Psoas muscle (tissue), 8 donors: ENCODE results near the gene CERS4. TPM values are rescaled to one million over a fixed set of nuclear protein-coding genes. Genes with fewer than 3 reads are reported as not detected.
"Not testable (repeated sequence)": the region's sequence is repeated elsewhere in the genome, so short reads cannot be mapped to it uniquely, and the experiment has no call there.

Experiments
- ATAC-seq, 4 donors: fragments of 200-7000 bp; cut with Tn5 transposase; one replicate each; pipeline ENCODE4 v1.9.1; 2020; ENCODE audit warnings: moderate library complexity in 3 of 4, mild to moderate bottlenecking in 2 of 4
- DNase-seq, 2 donors: peaks; one replicate each; pipeline ENCODE4 v3.0.0-alpha.2; 2020
- H3K27ac ChIP-seq: fragments of 200-600 bp; one replicate; pipeline ENCODE4 v1.8.0; 2022
- H3K27me3 ChIP-seq, 3 donors: fragments of 200-600 bp in 1 of 3; one replicate each; pipeline versions ENCODE4 v1.6.1 to v1.8.0; 2013 to 2022; ENCODE audit warnings: low read length in 2 of 3, mild to moderate bottlenecking in 2 of 3, moderate library complexity in 1 of 3; ENCODE audit not compliant: insufficient read depth in 3 of 3
- H3K36me3 ChIP-seq, 2 donors: fragments of 200-600 bp in 1 of 2; one replicate each; pipeline versions ENCODE4 v1.6.1 to v1.8.0; 2013 to 2022; ENCODE audit warnings: low read depth in 1 of 2, mild to moderate bottlenecking in 1 of 2, moderate library complexity in 1 of 2; ENCODE audit not compliant: insufficient read depth in 1 of 2
- H3K4me1 ChIP-seq: fragments of 200-600 bp; one replicate; pipeline ENCODE4 v1.8.0; 2022
- H3K4me3 ChIP-seq: fragments of 200-600 bp; one replicate; pipeline ENCODE4 v1.8.0; 2022; ENCODE audit warnings: mild to moderate bottlenecking
- H3K9me3 ChIP-seq: fragments of 200-600 bp; one replicate; pipeline ENCODE4 v1.8.0; 2022
- WGBS, 3 donors: extraction: QIAGEN DNeasy Blood & Tissue Kit; methylation state at CpG; one replicate each; pipeline versions ENCODE4 v1.1.6 to v1.1.7; 2013; 5-methylcytosine and 5-hydroxymethylcytosine counted together
- intact Hi-C, 2 donors: fragments of 100-400 bp; cut with DNase I; formaldehyde crosslinking; loops; one replicate each; pipeline versions ENCODE4 v1.11.0 to v1.14.2; 2022
- polyA plus RNA-seq, 3 donors: library from polyadenylated mRNA; stranded (reverse); fragments of 200-250 nt; gene quantifications; one replicate each; pipeline ENCODE4 v1.2.3, GENCODE V29; 2013
- total RNA-seq, 4 donors: library from RNA; stranded (reverse); fragmentation: NEBNext Ultra II Directional in 2 of 4; extraction: Animal tissue kit (Norgen Biotek cat#: 25700) in 2 of 4; gene quantifications; one replicate each; pipeline versions ENCODE4 v1.2.1 to v1.2.4, GENCODE V29; 2021 to 2023
- TF ChIP-seq, protein P1 (sequence below): fragments of 200-600 bp; IDR thresholded peaks from one replicate; pipeline ENCODE4 v1.8.0; 2022; ENCODE audit warnings: antibody characterized with exemption
- donor health status: healthy with polysubstance abuse.
- donor health status: DM: no; HTN: no; CAD: no; lungs with moderate emphysema.
- donor health status: Bipolar disorder and iron deficiency.
- donor health status: healthy.
- donor health status: DM: yes; HTN: yes; CAD: no.
- donor health status: DM: no; HTN: no; CAD: no.
- donor health status: DM: no; HTN: no; CAD: no.
- donor health status: DM: yes; HTN: yes; CAD: no.

The CERS4 gene
- total and polyA plus RNA-seq, 7 donors = 1.1 to 4.8 (median 2.8) TPM

DNA sequence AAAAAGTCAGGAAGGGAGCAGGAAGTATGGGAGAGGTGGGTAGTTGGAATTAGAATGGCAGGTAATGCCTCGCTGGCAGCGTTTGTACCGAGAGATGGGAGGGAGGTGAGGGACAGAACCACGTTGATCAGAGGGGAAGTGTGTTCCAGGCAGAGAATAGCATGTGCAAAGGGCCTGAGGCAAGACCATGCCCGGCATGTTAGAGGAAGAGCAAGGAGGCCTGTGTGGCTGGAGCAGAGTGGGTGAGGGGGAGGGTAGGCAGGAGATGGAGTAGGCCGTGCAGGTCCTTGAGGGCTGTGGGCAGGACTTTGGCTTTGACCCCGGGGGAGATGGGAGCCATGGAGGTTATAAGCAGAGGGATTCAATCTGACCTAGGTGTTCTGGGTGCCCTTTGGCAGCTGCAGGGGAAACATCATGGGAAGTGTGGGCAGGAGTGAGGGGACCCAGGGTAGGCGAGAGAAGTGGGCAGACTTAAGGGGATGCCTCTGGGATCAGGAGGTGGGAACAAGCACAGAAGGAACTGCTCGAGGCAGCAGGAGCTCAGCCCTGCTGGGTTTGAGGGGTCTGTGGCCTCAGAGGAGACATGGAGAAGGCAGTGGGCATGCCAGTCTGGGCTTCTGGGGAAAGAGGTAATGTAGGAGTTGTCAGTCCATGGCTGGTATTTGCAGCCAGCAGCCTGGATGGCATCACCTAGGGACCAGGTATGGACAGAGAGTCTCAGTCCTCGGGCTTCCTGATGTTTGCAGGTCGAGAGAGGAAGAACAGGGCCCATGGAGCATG lies 50.2 kb downstream of the CERS4 start:
- H3K9me3 ChIP-seq = no peaks in the 10 kb centered on the region
- ATAC-seq (no peak), DNase-seq (peak in 1 of 2 donors; percentile 20)
- TF ChIP-seq, protein P1, sequence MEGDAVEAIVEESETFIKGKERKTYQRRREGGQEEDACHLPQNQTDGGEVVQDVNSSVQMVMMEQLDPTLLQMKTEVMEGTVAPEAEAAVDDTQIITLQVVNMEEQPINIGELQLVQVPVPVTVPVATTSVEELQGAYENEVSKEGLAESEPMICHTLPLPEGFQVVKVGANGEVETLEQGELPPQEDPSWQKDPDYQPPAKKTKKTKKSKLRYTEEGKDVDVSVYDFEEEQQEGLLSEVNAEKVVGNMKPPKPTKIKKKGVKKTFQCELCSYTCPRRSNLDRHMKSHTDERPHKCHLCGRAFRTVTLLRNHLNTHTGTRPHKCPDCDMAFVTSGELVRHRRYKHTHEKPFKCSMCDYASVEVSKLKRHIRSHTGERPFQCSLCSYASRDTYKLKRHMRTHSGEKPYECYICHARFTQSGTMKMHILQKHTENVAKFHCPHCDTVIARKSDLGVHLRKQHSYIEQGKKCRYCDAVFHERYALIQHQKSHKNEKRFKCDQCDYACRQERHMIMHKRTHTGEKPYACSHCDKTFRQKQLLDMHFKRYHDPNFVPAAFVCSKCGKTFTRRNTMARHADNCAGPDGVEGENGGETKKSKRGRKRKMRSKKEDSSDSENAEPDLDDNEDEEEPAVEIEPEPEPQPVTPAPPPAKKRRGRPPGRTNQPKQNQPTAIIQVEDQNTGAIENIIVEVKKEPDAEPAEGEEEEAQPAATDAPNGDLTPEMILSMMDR = no peak
- 84 to 91% (median 85%) methylated on average over 10 to 11 of the region's 11 CpGs for WGBS, 3 donors
- no peaks in the 10 kb centered on the region for H3K27me3 ChIP-seq
- no peaks in the 10 kb centered on the region for H3K4me1 ChIP-seq
- intact Hi-C loops = loop anchor here in 1 of 2 donors (10.0 kb wide), 1 partner anchor 405 kb away; no protein-coding TSS in a partner anchor
- H3K27ac ChIP-seq = no peak overlapping the region
- H3K4me3 ChIP-seq = no peak overlapping the region
- peaks cover 0 to 3% of the 10 kb centered on the region in 2 donors for H3K36me3 ChIP-seq

DNA sequence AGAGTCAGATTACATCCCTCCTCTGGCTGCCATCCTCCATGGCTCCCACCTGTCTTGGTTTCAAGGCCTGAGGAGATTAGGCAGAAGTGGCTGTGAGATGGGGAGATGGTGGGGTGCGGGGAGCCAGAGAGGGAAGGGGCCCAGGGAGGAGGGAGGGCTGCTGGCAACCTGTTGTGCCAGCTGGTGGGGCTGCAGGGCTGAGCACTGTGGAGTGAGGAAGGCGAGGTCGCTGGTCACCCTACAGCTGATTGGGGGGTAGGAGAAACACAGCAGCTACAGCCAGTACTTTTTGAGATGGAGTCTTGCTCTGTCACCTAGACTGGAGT lies 50.7 kb downstream of the CERS4 start:
- no peaks in the 10 kb centered on the region for H3K9me3 ChIP-seq
- ATAC-seq (no peak), DNase-seq (peak in 1 of 2 donors; percentile 50)
- H3K4me3 ChIP-seq = no peak overlapping the region
- H3K27ac ChIP-seq = no peak overlapping the region
- 87 to 94% (median 93%) methylated on average over 3 of the region's 3 CpGs for WGBS, 3 donors
- H3K27me3 ChIP-seq = no peaks in the 10 kb centered on the region
- H3K4me1 ChIP-seq = no peaks in the 10 kb centered on the region
- TF ChIP-seq, protein P1 = no peak
- intact Hi-C loops = loop anchor here in 1 of 2 donors (10.0 kb wide), 1 partner anchor 405 kb away; no protein-coding TSS in a partner anchor
- H3K36me3 ChIP-seq = peaks cover 0 to 3% of the 10 kb centered on the region in 2 donors

DNA sequence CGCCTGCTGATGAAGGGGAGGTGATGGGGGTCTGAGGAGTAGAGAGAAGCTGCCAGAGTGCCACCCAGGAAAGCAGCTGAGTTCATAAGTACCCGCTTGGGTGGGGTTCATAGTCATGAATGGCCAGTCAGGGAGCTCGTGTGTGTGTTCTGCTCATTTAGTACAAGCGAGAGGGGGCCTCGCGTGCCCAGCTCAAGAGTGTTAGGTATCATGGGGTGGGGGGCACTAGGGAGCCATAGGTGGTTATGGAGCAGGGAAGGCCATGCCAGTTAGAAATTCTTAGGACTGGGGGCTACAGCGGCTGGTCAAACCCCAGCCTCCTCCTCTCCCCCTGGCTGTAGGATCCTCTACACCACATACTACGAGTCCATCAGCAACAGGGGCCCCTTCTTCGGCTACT lies 52.2 kb downstream of the CERS4 start:
- WGBS, 3 donors = 80 to 92% (median 83%) methylated on average over 9 of the region's 9 CpGs
- TF ChIP-seq, protein P1 = no peak
- no peaks in the 10 kb centered on the region for H3K4me1 ChIP-seq
- H3K36me3 ChIP-seq = peaks cover 0 to 3% of the 10 kb centered on the region in 2 donors
- intact Hi-C loops = no loop called here
- ATAC-seq = no peak
- DNase-seq = no peak
- H3K4me3 ChIP-seq = no peak overlapping the region
- no peaks in the 10 kb centered on the region for H3K27me3 ChIP-seq
- no peaks in the 10 kb centered on the region for H3K9me3 ChIP-seq
- H3K27ac ChIP-seq = no peak overlapping the region

DNA sequence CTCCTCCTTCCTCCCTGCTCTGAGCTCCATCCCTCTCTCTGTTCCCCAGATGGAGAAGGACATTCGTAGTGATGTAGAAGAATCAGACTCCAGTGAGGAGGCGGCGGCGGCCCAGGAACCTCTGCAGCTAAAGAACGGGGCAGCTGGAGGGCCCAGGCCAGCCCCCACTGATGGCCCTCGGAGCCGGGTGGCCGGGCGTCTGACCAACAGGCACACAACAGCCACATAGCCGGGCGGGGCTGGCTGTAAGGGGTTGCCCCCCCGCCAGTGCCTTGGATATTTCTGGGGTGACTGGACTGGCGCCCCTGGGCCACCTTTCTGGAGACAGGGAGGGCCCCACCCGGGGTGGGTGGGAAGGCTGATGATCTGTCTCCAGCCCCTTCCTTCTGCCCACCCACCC lies 52.7 kb downstream of the CERS4 start:
- no peaks in the 10 kb centered on the region for H3K9me3 ChIP-seq
- H3K4me3 ChIP-seq = no peak overlapping the region
- H3K27ac ChIP-seq = no peak overlapping the region
- 47 to 71% (median 69%) methylated on average over 14 of the region's 14 CpGs for WGBS, 3 donors
- peaks cover 0 to under 1% of the 10 kb centered on the region in 2 donors for H3K36me3 ChIP-seq
- ATAC-seq (no peak), DNase-seq (peak in 1 of 2 donors; percentile 23)
- H3K27me3 ChIP-seq = no peaks in the 10 kb centered on the region
- no peaks in the 10 kb centered on the region for H3K4me1 ChIP-seq
- intact Hi-C loops = no loop called here
- TF ChIP-seq, protein P1 = no peak

DNA sequence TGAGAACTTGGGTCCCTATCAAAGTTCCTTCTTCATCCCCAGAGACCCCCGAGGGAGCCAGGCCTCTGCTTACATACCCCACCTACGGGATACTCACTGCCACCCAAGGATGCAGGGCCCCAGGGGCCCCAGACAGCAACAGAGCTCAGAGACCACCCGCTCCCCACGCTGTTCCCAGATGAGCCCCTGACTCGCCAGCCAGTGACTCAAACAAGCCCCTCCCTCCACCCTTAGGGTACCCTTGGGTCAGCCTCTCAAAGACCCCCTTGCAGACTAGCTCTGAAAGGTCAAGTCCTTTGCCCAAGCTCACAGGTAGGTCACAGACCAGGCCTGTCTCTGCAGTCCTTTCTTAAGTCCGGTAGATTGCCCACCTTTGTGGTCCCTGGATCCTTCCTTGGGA lies 53.3 kb downstream of the CERS4 start:
- Histone ChIP-seq H3K4me1 (no peaks in the 10 kb centered on the region), H3K27ac (no peak overlapping the region), H3K4me3 (no peak overlapping the region), H3K36me3 (no peaks in the 10 kb centered on the region), H3K27me3 (no peaks in the 10 kb centered on the region), H3K9me3 (no peaks in the 10 kb centered on the region)
- intact Hi-C loops = no loop called here
- DNase-seq = peak in 1 of 2 donors; percentile 4
- no peak for ATAC-seq
- TF ChIP-seq, protein P1 = no peak
- 77 to 94% (median 90%) methylated on average over 6 of the region's 6 CpGs for WGBS, 3 donors

DNA sequence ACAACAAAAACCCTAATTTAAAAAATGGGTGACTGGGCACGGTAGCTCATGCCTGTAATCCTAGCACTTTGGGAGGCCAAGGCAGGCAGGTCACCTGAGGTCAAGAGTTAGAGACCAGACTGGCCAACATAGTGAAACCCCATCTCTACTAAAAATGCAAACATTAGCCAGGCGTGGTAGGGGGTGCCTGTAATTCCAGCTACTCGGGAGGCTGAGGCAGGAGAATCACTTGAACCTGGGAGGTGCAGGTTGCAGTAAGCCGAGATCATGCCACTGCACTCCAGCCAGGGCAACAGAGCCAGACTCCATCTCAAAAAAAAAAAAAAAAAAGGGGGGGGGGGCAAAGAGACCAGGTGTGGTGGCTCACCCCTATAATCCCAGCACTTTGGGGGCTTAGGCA lies 55.1 kb downstream of the CERS4 start:
- H3K36me3 ChIP-seq, H3K4me1 ChIP-seq, H3K27ac ChIP-seq, H3K9me3 ChIP-seq, H3K4me3 ChIP-seq, intact Hi-C loops, H3K27me3 ChIP-seq, ATAC-seq: not testable (repeated sequence)
- 61 to 74% (median 72%) methylated on average over 4 of the region's 4 CpGs for WGBS, 3 donors
- peak in 1 of 2 donors; percentile 5 for DNase-seq
